Fibroblast of the aortic adventitia (primary cell): ENCODE results near the gene AHI1. TPM values are rescaled to one million over a fixed set of nuclear protein-coding genes. Genes with fewer than 3 reads are reported as not detected.

Source experiments
- DNase-seq: peaks from one replicate; pipeline ENCODE4 v3.0.0-alpha.2; 2010; ENCODE audit warnings: low read depth
- H3K4me3 ChIP-seq: 2 replicates; pipeline ENCODE4 v1.5.1; 2011; ENCODE audit warnings: low read depth, mild to moderate bottlenecking, control low read depth, low read length, moderate library complexity
- CTCF ChIP-seq: IDR thresholded peaks from 2 replicates; pipeline ENCODE4 v1.5.1; 2011; ENCODE audit warnings: mild to moderate bottlenecking, low read length, control low read depth, inconsistent platforms; ENCODE audit not compliant: insufficient read depth
- total RNA-seq: library from RNA; depleted of rRNA; stranded (reverse); fragments of >200 nt; gene quantifications from 2 replicates; pipeline ENCODE4 v1.2.3, GENCODE V29; 2012; ENCODE audit warnings: low replicate concordance

The AHI1 gene
- total RNA-seq, 1 donor, result 33.4 TPM

DNA sequence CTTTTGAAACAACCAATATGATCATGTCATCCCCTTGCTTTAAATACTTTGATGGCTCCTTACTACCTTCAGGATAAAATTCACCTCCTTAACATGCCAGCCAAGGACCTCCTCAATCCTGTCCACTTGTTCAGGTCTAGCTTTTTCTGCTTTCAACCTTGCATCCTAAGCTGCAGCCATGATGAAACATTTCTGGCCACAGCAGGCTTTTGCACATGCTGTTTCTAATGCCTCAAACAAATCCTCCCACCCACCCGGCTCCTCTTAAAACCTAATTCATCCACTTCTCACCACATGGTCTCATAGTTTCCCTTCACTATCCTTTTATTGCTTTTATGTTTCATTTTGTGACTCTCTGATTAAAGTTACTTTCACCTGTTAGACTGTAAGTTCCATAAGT is 191.9 kb downstream of the AHI1 start:
- no peak for TF ChIP-seq CTCF
- H3K4me3 ChIP-seq, result no peak overlapping the region
- no peak for DNase-seq

DNA sequence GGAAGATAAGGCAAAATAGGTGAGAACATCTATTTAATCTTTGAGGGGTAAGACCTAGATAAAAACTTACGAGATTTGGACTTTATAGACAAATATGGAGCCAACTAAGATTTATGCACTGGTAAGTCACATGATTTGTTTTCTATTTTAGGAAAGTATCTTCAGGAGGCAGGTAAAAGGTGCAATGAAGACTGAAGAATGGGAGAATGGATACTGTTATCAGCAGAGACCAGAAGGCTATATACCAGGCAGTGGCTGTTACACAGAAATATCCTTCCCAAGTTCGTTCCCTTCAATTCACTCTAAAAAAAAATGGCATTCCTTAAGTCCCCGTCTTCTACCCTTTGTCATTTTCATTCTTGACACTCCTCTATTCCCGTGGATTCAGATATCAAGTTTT is 192.7 kb downstream of the AHI1 start:
- no peak for DNase-seq
- no peak overlapping the region for H3K4me3 ChIP-seq
- TF ChIP-seq CTCF, result no peak

DNA sequence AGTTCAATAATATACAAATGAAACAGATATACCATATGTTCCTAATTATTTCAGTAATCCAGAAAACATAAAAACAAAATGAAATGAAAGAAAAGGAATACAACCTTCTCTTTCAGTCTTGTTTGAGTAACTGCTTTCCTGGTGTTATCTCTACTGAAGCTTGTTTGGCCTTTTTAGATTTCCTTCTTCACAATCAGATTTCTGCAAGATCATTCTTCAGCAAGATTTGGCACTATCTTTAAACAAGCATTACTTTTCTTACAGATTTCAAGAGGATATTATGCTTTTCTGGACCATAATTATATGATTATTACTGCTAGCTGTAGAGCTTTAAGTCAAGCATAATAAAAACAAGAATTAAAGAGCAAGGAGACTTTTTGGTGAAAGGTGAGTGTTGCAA is 196.2 kb downstream of the AHI1 start:
- DNase-seq, result no peak
- no peak for TF ChIP-seq CTCF
- no peak overlapping the region for H3K4me3 ChIP-seq

- no peak for TF ChIP-seq CTCF
- peak; percentile 14 for DNase-seq
- H3K4me3 ChIP-seq, result no peak overlapping the region
These were observed 197.0 kb downstream of the AHI1 start for GRCh38 chr6:135300576-135300975.

DNA sequence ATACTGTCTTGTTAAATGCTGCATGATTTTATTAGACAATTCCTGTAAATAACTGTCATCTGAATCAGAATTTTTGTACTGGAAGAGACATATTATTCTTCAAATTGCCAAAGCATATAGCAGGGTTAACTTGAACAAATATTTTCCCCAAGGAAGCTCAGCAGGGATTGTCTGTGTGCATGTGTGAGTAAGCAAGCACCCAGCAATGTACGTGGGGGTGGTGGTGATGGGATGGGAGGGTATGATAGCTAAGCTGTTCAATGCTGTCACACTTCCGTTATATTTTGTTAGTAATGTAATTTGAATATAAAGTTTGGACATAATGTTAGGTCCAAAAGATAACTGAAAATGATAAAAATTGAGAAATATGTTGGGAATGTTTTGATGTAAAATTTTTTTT is 198.3 kb downstream of the AHI1 start:
- no peak for TF ChIP-seq CTCF
- H3K4me3 ChIP-seq, result no peak overlapping the region
- DNase-seq, result peak; percentile 41

DNA sequence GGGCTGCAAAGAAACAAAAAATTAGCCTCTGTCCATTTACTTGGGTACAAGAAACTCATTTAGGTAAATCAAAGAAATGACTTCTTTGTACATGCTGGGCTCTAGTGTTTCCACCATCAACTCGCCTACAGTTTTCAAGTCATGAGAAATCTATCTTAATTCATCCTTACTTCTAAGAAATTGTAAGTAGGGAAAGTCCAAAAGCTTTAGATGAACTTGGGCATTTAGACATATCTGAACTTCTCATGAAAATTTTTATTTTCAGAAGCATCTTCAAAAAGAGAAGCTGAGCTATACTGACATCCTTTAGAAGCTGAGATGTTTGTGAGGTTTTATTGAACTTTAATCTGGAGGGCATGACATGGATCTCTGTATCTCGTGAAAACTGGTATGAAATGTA is 199.1 kb downstream of the AHI1 start:
- no peak for DNase-seq
- H3K4me3 ChIP-seq, result no peak overlapping the region
- TF ChIP-seq CTCF, result no peak

GRCh38 chr6:135296715-135297114 is 200.8 kb downstream of the AHI1 start:
- no peak for TF ChIP-seq CTCF
- DNase-seq, result no peak
- no peak overlapping the region for H3K4me3 ChIP-seq
